ENCODE data around the gene TMX3.
A peak's percentile ranks its signal among the peaks of the same experiment; 100 is the strongest.

Gene TMX3, protein sequence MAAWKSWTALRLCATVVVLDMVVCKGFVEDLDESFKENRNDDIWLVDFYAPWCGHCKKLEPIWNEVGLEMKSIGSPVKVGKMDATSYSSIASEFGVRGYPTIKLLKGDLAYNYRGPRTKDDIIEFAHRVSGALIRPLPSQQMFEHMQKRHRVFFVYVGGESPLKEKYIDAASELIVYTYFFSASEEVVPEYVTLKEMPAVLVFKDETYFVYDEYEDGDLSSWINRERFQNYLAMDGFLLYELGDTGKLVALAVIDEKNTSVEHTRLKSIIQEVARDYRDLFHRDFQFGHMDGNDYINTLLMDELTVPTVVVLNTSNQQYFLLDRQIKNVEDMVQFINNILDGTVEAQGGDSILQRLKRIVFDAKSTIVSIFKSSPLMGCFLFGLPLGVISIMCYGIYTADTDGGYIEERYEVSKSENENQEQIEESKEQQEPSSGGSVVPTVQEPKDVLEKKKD

DNA sequence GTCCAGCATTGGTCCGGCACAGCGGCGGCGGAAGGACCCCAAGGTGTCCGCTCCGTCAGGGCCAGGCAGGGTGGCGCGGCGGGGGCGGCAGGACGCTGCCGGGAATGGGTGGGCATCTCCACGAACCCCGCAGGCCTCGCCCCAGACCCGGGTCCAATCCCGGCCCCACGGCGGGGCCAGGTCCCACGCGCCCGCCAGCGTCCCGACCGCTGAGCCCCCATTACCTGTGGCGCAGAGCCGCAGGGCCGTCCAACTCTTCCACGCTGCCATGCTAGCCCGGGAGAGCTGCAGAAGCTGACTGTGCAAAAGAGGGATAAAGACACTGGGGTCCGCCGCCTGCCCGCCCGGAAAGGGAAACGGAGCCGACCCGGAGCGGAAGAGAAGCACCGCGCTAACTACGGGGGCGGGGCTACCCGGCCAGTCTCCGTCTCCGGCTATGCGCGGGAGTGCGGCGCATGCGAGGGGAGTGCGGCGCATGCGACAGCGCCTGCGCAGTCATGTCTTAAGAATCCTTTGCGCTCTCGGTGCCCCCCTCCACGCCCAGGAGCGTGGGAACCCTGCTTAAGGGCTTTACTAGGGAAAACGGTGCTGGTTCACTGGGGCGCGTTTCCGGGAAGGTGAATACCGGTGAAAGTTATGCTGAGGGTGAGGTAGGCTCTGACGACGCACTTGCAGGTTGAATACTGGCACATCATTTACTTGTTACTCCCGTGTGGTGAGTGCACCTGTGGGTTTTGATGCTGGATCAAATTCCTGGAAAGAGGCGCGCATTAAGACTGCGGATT, at the start of gene TMX3:
TSS of gene TMX3 (minus strand) at position 397 of the 785 bp plus-strand sequence. CDS start at position 270, 127 bp downstream.
- peak; percentile 88 for DNase-seq (ENCODE audit: low read depth, low spot score)

DNA sequence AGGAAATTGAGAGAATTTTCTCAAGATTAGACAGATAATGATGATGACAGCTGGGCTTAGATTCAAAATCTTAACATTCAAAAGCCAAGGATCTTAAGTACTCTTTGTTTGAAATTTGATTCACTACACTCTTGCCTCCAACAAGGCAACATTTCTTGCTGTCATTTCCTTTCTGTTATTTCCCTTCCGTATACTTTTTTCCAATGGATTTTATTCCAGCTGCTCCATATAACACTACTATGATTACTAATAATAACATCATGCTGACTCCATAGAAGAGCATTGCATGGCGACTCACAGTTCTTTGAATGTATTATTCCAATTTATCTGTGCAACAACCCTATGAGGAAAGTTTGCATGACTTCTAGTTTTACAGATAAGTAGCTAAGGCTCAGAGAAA, 49.1 kb upstream of the TMX3 start:
- DNase-seq (ENCODE audit: low read depth, low spot score) = no peak

DNA sequence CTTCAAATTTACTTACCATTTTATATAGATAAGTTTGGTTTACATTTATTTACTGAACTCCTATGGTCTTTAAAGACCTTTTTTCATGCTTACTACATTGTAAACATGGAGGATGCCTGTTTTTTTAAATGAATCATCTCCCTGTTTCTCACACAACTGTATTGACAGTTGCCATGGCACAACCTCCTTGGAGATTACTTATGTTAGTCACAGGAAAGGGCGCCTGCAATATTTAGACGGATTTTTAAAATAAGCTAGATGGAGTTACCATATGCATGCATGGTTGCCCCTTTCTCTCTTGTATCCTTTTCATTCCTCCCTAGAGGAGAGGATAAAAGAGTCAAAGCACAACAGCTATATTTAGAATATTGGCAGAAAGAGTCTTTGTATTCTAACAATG, 48.2 kb upstream of the TMX3 start:
- DNase-seq (ENCODE audit: low read depth, low spot score) = no peak

DNA sequence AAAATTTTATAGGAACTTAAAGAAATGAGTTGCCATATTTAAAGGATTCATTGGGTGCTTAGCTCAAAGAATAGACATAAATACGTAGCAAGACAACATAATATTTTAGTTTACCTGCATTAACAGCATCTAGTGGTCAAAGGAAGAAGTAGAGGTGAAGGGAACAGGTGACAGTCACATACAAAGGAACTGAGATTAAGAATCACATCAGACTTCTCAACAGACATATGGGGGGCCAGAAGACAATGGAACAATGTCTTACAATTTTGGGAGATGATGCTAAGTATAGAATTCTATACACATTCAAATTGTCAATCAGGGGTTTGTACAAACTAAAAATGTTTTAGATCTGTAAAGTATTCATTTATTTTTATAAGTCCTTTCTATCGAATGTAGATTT, 44.4 kb upstream of the TMX3 start:
- no peak for DNase-seq (ENCODE audit: low read depth, low spot score)

DNA sequence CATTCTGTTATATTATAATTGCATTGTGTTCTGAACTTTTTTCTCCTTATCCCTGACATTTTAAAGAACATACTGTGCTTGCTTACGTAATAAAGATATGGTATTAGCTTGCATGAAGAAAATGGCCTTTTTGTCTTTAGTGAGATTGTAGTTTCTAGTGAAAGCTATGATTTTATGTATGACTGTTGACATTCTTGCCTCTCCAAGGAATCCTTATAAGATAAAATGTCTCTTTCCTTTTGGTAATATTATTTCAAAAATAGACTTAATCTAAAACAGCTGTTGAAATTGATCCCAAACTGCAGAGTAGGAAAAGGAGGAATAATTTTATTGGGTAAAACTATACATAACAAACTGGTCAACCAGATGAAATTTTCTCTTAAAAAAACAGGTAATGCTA, 42.2 kb upstream of the TMX3 start:
- no peak for DNase-seq (ENCODE audit: low read depth, low spot score)

DNA sequence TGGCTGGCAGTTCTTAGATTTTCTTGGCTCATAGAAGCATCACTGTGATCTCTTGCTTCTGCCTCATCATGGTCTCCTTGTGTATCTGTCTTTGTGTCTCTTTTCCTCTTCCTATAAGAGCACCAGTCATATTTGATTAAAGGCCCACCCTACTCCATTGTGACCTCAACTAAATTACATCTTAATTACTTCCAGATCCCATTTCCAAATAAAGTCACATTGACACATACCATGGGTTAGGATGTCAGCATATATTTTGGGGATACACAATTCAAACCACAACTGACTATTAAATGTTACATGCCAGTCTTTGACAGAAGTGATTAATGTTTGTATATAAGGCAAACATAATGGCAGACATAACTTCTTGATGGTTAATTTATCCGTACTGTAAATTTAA, 27.3 kb upstream of the TMX3 start:
- no peak for DNase-seq (ENCODE audit: low read depth, low spot score)

DNA sequence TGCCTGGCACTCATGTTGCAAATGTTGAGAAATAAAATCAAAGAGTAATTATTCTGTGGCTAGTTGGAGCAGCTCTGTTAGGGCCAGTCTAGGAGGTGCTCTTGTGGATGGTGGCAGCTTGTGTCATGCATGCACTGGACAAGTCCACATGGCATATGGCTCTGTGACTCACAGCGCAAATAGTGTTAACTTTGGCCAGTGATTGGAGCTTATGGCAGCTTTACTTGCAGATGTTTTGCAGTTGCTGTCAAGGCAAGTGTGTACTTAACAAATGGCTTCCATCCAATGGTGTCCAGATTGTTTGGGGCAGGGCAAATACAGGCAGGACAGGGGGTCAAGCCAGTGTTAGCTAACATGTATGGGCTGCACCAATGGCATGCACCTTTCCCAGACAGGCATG, 26.1 kb upstream of the TMX3 start:
- no peak for DNase-seq (ENCODE audit: low read depth, low spot score)

DNA sequence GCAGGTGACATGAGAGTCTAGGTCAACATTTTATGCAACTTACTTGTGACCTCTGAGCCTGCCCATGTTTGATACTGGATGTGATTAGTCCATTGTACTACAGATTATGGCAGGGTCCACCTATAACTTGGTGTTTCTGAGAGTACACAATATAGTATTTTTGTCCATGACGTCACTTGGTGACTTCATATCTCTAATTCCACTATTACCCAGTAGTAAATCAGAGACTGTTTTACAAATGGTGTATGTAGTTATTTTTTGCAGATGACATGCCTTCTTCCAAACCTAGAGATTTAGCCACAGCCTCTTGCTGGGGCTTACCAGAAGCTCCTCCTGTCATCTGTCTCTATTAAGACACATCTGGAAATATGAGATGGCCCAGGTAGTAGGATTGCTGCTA, 24.6 kb upstream of the TMX3 start:
- DNase-seq (ENCODE audit: low read depth, low spot score) = no peak

DNA sequence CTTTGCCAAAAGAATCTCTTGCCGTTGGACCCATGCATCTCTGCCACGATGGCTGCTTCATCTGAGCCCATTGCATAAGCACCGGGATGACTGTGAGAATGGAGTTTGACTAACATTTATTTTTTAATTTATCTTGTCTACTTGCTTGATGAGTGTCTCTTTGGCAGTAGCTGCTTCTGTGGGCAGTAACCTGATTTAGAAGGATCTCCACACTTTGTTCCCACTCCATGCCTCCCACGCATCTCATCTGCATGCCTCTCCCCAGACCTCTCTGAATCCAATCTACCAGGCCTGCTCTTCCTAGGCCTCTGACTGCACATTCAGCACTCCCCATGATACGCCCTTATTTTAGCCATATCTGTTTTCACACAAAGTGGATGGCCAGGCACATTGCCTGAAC, 23.7 kb upstream of the TMX3 start:
- no peak for DNase-seq (ENCODE audit: low read depth, low spot score)

DNA sequence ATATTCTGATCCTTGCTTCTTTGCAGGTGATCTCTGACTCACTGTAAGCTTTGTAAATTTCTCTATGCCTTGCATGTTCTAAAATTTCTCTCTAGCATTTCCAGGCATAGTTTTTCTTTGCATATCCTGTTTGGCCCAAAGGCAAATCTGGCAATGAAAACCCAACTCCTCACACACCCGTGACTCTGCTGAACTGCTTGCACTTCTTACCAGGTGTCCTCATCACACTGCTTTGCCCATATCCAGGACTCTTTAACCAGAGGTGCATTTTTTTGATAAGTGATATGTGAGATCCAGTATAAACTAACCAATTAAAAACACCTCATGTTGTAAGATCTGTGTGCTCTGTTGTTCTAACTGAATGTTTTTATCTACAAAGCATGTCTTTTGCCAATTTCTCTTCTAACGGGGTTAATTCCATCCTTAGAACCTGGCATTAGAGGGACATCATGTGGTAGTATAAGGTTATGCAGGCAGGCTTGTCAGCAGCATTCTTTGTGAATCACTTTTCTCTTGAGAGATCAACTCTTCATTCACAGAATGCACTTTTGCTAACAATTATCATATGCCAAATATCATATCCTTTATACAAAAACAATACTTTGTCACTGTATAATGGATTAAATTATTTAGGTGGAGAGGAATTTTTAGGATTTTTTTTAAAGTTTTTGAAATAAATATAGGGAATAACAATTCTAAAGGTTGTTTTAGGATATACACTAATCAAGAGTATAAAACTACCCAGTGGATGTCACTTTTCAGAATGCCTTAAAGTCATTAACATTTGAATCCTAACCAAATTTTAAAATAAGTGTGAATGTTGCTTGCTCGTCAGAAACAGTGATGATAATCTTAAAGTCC, 20.8 kb upstream of the TMX3 start:
- DNase-seq (ENCODE audit: low read depth, low spot score) = no peak

DNA sequence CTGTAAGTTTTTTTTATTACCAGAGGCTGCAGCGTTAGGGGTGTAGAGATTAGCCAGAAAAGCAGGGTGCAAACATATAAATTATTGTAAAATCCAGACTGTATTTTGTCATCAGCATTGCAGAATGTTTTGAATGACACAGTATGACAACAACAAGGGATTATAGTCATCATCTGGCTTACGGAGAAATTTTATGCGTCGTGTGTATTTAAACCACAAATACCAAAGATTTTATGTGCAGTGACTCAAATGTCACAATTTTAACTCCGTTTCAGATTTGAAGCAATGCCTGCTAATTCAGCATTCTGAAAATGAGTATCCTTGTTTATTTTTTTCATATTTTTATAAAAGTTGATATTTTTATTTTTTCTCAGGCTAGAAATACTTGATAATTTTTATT, 19.4 kb upstream of the TMX3 start:
- DNase-seq (ENCODE audit: low read depth, low spot score) = no peak

DNA sequence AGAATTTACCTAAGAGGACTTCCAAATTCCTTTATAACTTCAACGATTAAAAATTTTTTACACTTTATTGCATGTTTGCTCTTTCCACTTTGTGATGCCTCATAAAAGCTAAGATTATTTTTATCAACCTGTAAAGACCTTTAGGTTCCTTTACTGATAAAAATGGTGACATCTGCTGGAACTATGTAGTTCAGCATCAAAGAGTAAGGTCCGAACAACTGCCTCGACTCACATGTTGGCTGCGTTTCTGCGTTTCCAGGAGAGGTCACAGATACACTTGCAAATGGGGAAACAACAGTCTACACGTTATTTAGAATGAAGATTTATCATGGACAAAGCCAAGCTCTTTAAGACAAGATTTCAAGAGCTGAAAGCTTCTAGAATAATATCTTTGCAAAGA, 18.8 kb upstream of the TMX3 start:
- no peak for DNase-seq (ENCODE audit: low read depth, low spot score)

DNA sequence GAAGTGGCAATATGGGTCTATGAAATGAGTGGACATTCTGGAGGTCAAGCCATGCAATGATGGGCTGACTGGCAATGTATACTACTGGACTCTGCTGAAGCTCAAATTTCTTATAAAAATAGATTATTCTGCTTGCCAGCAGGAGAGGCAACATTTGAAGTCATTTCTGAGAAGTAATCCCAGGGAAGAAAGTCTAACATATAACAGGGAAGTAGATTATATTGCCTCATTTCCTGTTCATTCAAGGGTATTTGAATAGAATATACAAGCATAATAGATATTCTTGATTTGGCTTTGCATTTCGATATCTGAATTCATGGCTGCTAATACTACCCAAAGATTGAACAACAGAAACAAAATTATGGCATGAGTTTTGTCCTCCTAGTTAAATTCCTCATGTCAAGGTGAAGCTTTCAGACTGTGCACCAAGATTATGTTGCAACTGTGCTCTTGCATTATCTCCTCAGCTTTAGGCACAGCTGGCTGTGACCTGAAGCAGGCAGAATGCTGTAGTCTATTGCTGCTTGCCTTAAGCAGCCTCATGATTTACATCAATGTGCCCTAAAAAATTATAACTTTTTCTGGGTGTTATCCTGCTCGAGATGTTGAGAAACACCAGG, 13.3 kb upstream of the TMX3 start:
- DNase-seq (ENCODE audit: low read depth, low spot score) = no peak

DNA sequence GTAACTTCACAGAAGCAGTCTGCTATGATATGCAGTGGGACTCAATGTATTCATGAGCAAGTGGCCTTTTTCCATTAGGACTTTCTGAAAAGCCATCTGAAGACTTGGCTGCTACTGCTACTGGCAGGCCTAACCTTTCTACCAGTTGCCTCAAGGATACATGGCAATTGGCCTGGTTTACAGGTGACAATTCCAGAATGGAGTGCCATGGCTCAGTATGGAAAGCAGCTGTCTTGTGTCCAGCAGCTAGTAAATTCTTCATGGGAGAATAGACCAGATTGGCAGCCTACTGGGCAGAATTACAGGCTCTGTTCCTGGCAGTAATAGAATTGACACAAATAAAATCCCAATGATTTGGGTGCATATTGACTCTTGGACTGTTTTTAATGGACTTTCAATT, 12.6 kb upstream of the TMX3 start:
- no peak for DNase-seq (ENCODE audit: low read depth, low spot score)

DNA sequence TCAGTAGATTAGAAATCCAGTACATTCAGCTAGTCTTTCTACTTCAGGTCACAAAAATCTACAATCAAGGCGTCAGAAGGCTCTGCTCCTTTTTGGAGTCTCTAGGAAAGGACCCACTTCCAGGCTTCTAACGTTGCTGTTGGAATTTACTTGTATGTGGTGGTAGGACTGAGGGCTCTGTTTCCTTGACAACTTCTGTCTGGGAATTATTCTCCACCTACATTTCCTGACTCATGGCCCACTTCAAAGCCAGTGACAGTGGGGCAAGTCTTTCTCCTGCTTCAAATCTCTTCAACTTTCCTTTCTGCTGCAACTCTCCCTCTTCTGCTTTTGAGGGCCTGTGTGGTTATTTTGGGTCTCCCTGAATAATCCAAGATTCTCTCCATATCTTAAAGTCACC, 10.4 kb upstream of the TMX3 start:
- no peak for DNase-seq (ENCODE audit: low read depth, low spot score)

DNA sequence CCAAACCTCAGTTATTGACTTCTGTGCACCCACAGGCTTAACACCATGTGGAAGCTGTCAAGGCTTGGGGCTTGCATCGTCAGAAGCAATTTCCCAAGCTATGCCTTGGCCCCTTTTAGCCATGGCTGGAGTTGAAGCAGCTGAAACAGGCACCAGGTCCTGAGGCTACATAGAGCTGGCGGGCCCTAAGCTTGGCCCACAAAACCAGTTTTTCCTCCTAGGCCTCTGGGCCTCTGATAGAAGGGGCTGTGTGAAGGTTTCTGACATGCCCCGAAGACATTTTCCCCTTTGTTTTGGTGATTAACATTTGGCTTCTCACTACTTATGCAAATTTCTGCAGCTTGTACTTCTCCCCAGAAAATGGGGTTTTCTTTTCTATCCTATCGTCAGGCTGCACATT, 9.1 kb upstream of the TMX3 start:
- DNase-seq (ENCODE audit: low read depth, low spot score) = no peak

DNA sequence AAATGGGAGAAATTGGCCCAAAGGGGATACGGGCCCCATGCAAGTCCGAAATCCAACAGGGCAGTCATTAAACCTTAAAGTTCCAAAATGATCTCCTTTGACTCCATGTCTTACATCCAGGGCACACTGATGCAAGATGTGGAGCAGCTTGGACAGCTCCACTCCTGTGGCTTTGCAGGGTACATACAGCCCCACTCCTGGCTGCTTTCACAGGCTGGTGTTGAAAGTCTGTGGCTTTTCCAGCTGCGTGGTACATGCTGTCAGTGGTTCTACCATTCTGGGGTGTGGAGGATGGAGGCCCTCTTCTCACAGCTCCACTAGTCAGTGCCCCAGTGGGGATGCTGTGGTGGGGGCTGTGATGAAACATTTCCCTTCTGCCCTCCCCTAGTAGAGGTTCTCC, 8.6 kb upstream of the TMX3 start:
- DNase-seq (ENCODE audit: low read depth, low spot score) = no peak

DNA sequence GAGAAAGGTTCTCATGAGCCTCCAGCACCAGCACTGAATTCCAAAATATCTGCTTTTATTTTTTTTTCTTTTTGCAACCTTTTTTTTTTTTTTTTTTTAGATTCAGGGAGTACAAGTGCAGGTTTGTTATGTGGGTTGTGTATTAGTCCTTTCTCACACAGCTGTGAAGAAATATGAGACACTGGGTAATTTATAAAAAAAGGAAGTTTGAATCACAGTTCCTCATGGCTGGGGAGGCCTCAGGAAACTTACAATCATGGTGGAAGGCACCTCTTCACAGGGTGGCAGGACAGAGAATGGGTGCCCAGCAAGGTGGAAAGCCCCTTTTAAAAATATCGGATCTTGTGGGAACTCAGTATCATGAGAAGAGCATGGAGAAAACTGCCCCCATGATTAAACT, 7.9 kb upstream of the TMX3 start:
- no peak for DNase-seq (ENCODE audit: low read depth, low spot score)

DNA sequence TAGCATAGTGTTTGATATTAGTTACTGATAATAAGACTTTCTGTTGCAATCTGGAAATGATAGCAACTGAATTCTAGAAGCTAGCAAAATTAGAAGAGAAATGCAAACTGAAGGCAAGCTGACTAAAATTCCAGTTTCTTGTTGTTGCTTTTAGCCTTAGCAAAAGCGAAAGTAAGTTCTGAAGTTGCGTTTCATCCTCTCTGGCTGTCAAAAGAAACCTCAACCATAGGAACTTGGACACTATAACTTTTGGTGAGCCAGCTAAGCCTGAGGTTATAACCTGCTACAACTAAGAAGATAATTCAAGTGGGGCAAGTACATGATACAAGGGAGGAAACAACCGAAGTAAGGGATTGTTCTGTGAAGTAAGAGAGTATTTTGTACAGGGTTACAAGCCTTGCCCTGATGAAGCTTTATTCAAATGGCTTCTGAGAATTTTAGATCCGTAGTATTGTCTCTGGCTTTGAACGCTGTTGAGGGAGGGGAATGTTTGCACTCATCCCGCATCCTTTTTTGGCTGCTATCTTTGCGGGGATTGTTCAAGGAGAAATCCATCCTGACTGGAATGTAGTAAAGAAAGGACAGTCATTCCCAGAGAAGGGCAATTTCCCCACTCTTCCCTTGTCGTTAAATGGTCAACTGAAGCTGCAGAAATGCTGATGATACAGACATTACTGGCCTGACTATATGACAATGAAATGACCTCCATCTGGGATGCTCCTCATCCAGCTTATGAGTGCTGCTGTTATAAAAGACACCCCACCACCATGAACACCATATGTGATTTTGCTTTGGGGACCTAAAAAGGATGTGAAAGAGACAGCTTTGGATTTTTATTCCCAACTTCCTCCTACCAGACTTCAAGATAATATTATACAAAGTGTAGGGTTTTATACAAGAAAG, 7.0 kb upstream of the TMX3 start:
- no peak for DNase-seq (ENCODE audit: low read depth, low spot score)

DNA sequence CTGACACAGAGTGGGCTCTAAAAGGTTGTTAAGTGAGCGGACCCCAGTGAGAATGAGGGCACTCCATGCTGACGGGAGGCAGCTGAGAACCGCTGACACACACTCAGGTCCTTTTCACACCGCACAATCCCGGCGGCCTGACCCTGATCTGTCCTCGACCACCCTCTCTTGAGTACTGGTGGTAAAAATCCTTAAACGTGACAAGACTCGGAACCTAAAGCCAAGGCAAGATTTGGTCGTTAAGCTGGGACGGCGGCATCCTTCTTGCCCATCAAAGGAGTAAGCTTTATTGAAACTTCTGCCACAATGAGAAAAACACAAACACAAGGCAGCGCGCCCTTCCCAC, 569 bp downstream of the TMX3 start:
- DNase-seq (ENCODE audit: low read depth, low spot score) = no peak

DNA sequence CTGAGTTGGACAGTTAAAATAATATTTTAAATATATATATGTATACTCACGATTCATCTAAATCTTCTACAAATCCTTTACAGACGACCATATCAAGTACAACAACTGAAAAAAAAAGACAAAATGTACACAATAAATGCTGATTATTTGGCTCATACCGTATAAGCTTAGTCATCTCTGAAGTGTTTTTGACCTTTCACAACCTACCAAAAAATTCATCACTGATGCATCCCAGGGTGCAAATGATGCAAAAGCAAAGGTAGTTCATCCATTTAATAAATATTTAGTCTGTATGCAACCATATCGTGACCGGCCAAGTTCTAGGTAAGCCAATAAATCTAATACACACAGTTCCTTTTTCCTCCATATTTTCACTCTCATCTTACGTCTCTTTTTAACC, 1.1 kb downstream of the TMX3 start:
- DNase-seq (ENCODE audit: low read depth, low spot score) = no peak

Measured in activated naive CD8-positive, alpha-beta T cell treated with anti-CD3 and anti-CD28 coated beads, Interleukin-2, amount 50 U/mL, for 16 hours (primary cell).